ENCODE data around the gene IFT80.

DNA sequence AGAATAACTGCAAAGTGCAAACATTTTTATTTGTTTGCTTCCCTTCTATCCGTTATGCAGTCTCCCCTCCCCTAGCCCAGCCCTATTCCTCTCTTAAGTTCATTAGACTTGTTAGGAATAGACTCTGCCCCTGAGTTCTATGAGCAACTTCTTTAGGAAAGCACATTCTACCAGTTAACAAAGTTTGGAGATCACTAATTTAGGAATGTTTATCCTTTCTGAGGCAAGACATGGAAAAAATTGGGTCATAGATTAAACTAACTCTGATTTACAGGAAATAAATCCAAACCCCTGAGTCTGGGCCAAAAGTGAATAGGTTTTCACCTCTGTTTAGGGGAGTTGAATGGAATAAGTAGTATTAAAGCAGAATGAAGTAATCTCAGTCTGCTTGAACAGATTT lies 139.4 kb downstream of the IFT80 start:
- TF ChIP-seq POLR2A (IDR thresholded peaks at IDR 0.05) = no peak
- TF ChIP-seq, protein P1, sequence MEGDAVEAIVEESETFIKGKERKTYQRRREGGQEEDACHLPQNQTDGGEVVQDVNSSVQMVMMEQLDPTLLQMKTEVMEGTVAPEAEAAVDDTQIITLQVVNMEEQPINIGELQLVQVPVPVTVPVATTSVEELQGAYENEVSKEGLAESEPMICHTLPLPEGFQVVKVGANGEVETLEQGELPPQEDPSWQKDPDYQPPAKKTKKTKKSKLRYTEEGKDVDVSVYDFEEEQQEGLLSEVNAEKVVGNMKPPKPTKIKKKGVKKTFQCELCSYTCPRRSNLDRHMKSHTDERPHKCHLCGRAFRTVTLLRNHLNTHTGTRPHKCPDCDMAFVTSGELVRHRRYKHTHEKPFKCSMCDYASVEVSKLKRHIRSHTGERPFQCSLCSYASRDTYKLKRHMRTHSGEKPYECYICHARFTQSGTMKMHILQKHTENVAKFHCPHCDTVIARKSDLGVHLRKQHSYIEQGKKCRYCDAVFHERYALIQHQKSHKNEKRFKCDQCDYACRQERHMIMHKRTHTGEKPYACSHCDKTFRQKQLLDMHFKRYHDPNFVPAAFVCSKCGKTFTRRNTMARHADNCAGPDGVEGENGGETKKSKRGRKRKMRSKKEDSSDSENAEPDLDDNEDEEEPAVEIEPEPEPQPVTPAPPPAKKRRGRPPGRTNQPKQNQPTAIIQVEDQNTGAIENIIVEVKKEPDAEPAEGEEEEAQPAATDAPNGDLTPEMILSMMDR (IDR thresholded peaks at IDR 0.05) = no peak

Data from thyroid gland (tissue), 4 donors.